HCT116 (cell line): Measurements from ENCODE around the gene UCKL1. TPM values are rescaled to one million over a fixed set of nuclear protein-coding genes. Genes with fewer than 3 reads are reported as not detected.

Source experiments
- ATAC-seq: fragments of 200-7000 bp; cut with Tn5 transposase; 2 replicates; pipeline ENCODE4 v1.9.1; 2020; ENCODE audit warnings: mild to moderate bottlenecking, moderate library complexity
- BruUV-seq: library from RNA; stranded (reverse); fragments of 400-500 nt; replicated peaks from 2 replicates; lab custom pipeline; 2021; lab: Mats Ljungman, UMichigan
- CTCF ChIA-PET: fragments of 300-600 bp; sonication (Branson Sonifier 250); formaldehyde crosslinking; loops from one replicate; lab custom pipeline; 2021; ENCODE audit warnings: antibody characterized with exemption; lab: Charles Lee
- POLR2A ChIA-PET: fragments of 300-600, 350-600 bp; sonication (Branson Sonifier 250); formaldehyde crosslinking; loops from one replicate; lab custom pipeline; 2021; ENCODE audit warnings: antibody characterized with exemption; lab: Charles Lee
- RAD21 ChIA-PET, 2 experiments: fragments of 300-600 bp; sonication (Branson Sonifier 250); formaldehyde crosslinking; loops; one replicate each; lab custom pipeline; 2023; ENCODE audit warnings: low total read pairs in 2 of 2; ENCODE audit not compliant: uncharacterized antibody in 2 of 2, unreplicated experiment in 2 of 2, low non-redundant PET in 1 of 2; lab: Charles Lee
- DNase-seq: peaks from one replicate; pipeline ENCODE4 v3.0.0-alpha.2; 2010; ENCODE audit warnings: low read depth, low spot score
- H2AFZ ChIP-seq: fragments of 200-600 bp; shearing (Covaris generic), sonication (generic); 2 replicates; pipeline ENCODE4 v1.6.1; 2017; ENCODE audit warnings: low read depth, mixed run types, mixed read lengths, antibody characterized with exemption, low read length; ENCODE audit not compliant: poor library complexity, severe bottlenecking
- H3K27ac ChIP-seq: 2 replicates; pipeline ENCODE4 v1.5.1; 2012; ENCODE audit warnings: low read depth, low read length
- H3K27me3 ChIP-seq: fragments of 200-600 bp; sonication (generic); 2 replicates; pipeline ENCODE4 v1.6.1; 2016; ENCODE audit warnings: mixed run types, low read length, mixed read lengths; ENCODE audit not compliant: insufficient read depth
- H3K36me3 ChIP-seq, 2 experiments: fragments of 200-500 bp in 1 of 2; fragments of 200-600 bp in 1 of 2; sonication (Bioruptor generic) in 1 of 2; sonication (generic) in 1 of 2; 2 replicates each; pipeline versions ENCODE4 v1.5.1 to v1.6.1; 2014 to 2016; ENCODE audit warnings: low read length in 2 of 2, inconsistent platforms in 1 of 2, mixed read lengths in 1 of 2, mixed run types in 1 of 2; ENCODE audit not compliant: insufficient read depth in 2 of 2, control insufficient read depth in 1 of 2
- H3K4me1 ChIP-seq, 2 experiments: fragments of 200-600 bp in 1 of 2; sonication (generic) in 1 of 2; 2 replicates each; pipeline versions ENCODE4 v1.5.1 to v1.6.1; 2012 to 2017; ENCODE audit warnings: low read length in 2 of 2, inconsistent platforms in 1 of 2, mild to moderate bottlenecking in 1 of 2, mixed read lengths in 1 of 2, mixed run types in 1 of 2, moderate library complexity in 1 of 2; ENCODE audit not compliant: insufficient read depth in 2 of 2, control insufficient read depth in 1 of 2
- H3K4me2 ChIP-seq: fragments of 200-600 bp; sonication (generic); 2 replicates; pipeline ENCODE4 v1.6.1; 2017; ENCODE audit warnings: mixed run types, low read length, mixed read lengths
- H3K4me3 ChIP-seq, 2 experiments: fragments of 200-600 bp in 1 of 2; sonication (generic) in 1 of 2; replicated peaks in 1 of 2; 2 replicates each; pipeline ENCODE4 v1.5.1; 2011 to 2016; ENCODE audit warnings: low read length in 2 of 2, control low read depth in 1 of 2, low read depth in 1 of 2, mild to moderate bottlenecking in 1 of 2, mixed read lengths in 1 of 2, mixed run types in 1 of 2
- H3K79me2 ChIP-seq: fragments of 200-600 bp; sonication (generic); 2 replicates; pipeline ENCODE4 v1.6.1; 2017; ENCODE audit warnings: mild to moderate bottlenecking, mixed run types, low read length, moderate library complexity, mixed read lengths; ENCODE audit not compliant: insufficient read depth
- H3K9ac ChIP-seq: fragments of 200-600 bp; sonication (generic); 2 replicates; pipeline ENCODE4 v1.6.1; 2016; ENCODE audit warnings: low read length, mixed read lengths
- H3K9me2 ChIP-seq: fragments of 200-600 bp; sonication (generic), shearing (Covaris generic); 2 replicates; pipeline ENCODE4 v1.6.1; 2017; ENCODE audit warnings: mixed run types, mild to moderate bottlenecking, moderate library complexity; ENCODE audit not compliant: insufficient read depth
- H3K9me3 ChIP-seq, 2 experiments: fragments of 200-500 bp in 1 of 2; fragments of 200-600 bp in 1 of 2; sonication (Bioruptor generic) in 1 of 2; sonication (generic) in 1 of 2; 2 replicates each; pipeline ENCODE4 v1.6.1; 2014 to 2017; ENCODE audit warnings: low read length in 2 of 2, mixed read lengths in 2 of 2, inconsistent platforms in 1 of 2, low read depth in 1 of 2, mild to moderate bottlenecking in 1 of 2, mixed run types in 1 of 2, moderate library complexity in 1 of 2; ENCODE audit not compliant: control insufficient read depth in 1 of 2, insufficient read depth in 1 of 2
- H4K20me1 ChIP-seq: fragments of 200-600 bp; sonication (generic), shearing (Covaris generic); 2 replicates; pipeline ENCODE4 v1.6.1; 2017; ENCODE audit warnings: mixed run types, mild to moderate bottlenecking, moderate library complexity; ENCODE audit not compliant: insufficient read depth
- CBX3 ChIP-seq: IDR thresholded peaks from 2 replicates; pipeline ENCODE4 v1.6.1; 2012; ENCODE audit warnings: low read depth
- CEBPB ChIP-seq: IDR thresholded peaks from 2 replicates; pipeline ENCODE4 v1.6.1; 2012; ENCODE audit warnings: low read depth
- EGR1 ChIP-seq: IDR thresholded peaks from 2 replicates; pipeline ENCODE4 v1.6.1; 2012; ENCODE audit warnings: low read depth
- ELF1 ChIP-seq: IDR thresholded peaks from 2 replicates; pipeline ENCODE4 v1.6.1; 2012; ENCODE audit warnings: low read depth, borderline replicate concordance
- EZH2 ChIP-seq: fragments of 200-600 bp; sonication (generic); IDR thresholded peaks from 2 replicates; pipeline ENCODE4 v1.6.1; 2017; ENCODE audit warnings: antibody characterized with exemption, mixed run types
- POLR2A ChIP-seq: IDR thresholded peaks from 2 replicates; pipeline ENCODE4 v1.7.0; 2011; ENCODE audit warnings: borderline replicate concordance; ENCODE audit not compliant: insufficient read depth, insufficient read length; ENCODE audit errors: extremely low read depth
- RAD21 ChIP-seq: IDR thresholded peaks from 2 replicates; pipeline ENCODE4 v1.6.1; 2012; ENCODE audit warnings: low read depth, mild to moderate bottlenecking
- SIN3A ChIP-seq: IDR thresholded peaks from 2 replicates; pipeline ENCODE4 v1.6.1; 2012; ENCODE audit warnings: low read depth
- SP1 ChIP-seq: IDR thresholded peaks from 2 replicates; pipeline ENCODE4 v1.6.1; 2012; ENCODE audit warnings: low read depth
- YY1 ChIP-seq: IDR thresholded peaks from 2 replicates; pipeline ENCODE4 v1.6.1; 2011; ENCODE audit warnings: low read length, low read depth, moderate library complexity, mild to moderate bottlenecking; ENCODE audit not compliant: insufficient replicate concordance; ENCODE audit errors: extremely low read depth
- ZFX ChIP-seq: fragments of 450-650 bp; IDR thresholded peaks from 2 replicates; pipeline ENCODE4 v1.6.1; 2017
- intact Hi-C: fragments of 100-400 bp; cut with micrococcal nuclease; formaldehyde crosslinking; loops from 2 replicates; pipeline ENCODE4 v1.10.0; 2022
- total RNA-seq: library from RNA; stranded (reverse); gene quantifications from one replicate; pipeline ENCODE4 v1.2.1, GENCODE V29; 2021; ENCODE audit not compliant: unreplicated experiment
- TF ChIP-seq, protein P1 (sequence below): IDR thresholded peaks from 2 replicates; pipeline ENCODE4 v1.6.1; 2012
- TF ChIP-seq, protein P2 (sequence below): IDR thresholded peaks from 2 replicates; pipeline ENCODE4 v1.6.1; 2011; ENCODE audit warnings: mild to moderate bottlenecking, low read length, moderate library complexity; ENCODE audit not compliant: insufficient replicate concordance; ENCODE audit errors: extremely low read depth
- TF ChIP-seq, protein P3 (sequence below): IDR thresholded peaks from 2 replicates; pipeline ENCODE4 v1.6.1; 2012
- TF ChIP-seq, protein P4 (sequence below), 3 experiments: fragments of 200-600 bp in 1 of 3; sonication (generic) in 1 of 3; IDR thresholded peaks in 2 of 3; conservative IDR thresholded peaks in 1 of 3; 2 replicates each; pipeline ENCODE4 v1.5.1; 2012 to 2017; ENCODE audit warnings: low read depth in 2 of 3, low read length in 2 of 3, antibody characterized with exemption in 1 of 3, borderline replicate concordance in 1 of 3, control low read depth in 1 of 3, mild to moderate bottlenecking in 1 of 3, mixed read lengths in 1 of 3, mixed run types in 1 of 3, moderate library complexity in 1 of 3; ENCODE audit not compliant: insufficient read depth in 1 of 3

UCKL1 gene
- total RNA-seq, 1 experiment from 2014 or later, result 54.2 TPM

DNA sequence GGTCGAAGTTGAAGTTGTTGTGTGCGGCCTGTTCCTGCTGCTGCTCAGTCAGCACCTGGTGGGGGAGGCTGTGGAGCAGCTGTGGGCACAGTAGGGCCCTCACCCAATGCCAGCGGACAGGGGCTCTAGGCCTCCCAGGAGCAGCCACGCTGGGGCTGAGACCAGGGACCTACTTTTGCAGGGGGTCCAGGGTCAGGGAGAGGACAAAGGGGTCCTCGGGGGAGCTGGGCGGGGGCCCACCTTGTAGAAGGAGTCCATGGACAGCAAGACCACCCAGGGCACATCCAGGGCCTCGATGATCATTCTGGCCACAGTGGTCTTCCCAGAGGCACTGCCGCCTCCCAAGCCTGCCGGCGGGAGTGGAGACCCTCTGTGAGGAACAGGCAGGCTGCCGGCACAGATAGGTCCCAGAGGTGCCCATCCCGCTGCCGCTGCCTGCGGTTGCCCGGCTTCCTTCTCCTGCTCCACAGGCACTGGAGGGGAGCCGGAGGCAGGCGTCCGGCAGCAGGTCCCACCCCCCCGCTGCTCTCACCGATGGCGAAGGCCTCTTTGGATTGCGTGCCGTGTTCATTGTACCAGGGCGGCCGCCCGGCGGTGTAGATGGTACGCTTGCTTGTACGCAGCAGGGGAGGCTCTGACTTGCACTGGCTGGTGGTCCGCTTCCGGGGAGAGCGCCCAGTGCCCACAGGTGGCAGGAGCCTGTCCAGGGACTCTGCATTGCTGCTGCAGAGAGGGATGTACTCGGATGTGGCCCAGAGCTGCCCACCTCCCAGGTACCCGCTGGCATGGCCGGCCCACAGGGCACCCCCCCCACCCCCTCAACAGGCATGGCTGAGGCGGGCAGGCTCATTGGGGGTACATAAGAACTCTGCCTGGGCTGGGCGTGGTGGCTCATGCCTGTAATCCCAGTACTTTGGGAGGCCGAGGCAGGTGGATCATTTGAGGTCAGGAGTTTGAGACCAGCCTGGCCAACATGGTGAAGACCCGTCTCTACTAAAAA is 10.0 kb downstream of the UCKL1 start (continued):
- TF ChIP-seq, protein P1, sequence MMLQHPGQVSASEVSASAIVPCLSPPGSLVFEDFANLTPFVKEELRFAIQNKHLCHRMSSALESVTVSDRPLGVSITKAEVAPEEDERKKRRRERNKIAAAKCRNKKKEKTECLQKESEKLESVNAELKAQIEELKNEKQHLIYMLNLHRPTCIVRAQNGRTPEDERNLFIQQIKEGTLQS, result no peak

DNA sequence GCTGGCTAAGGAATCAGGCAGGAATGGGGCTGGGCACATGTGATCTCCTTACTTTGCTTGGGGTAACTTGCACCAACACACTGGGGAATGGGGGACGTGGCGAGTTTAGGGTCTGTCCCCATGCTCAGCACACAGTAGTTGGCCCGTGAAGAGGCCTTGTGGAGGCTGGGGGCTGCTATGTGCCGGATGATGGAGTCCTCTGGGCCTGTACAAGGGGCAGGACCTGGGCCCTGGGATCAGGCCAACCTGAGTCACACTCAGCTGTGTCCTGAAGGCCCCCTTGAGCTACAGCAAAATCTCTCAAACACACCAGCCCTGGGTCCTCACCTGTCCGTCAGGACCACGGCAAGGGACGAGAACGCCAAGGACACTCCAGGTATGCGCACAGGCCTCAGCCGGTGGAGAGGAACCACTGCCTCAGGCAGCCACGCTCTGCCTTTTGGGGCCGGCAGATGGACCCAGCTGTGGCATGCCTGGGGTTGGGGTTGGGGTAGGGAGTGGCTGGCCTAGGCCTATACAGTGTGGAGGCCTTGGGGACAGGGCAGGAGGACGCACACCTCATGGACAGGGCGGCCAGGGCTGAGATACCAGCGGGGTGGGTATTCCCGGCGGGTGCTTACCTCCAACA is 11.1 kb downstream of the UCKL1 start:
- ChIA-PET CTCF (no interaction called here), POLR2A (no interaction called here), RAD21 (no interaction called here)
- intact Hi-C loops, result no loop called here
- Histone ChIP-seq H3K4me3 (no peak overlapping the region), H2AFZ (no peak overlapping the region), H3K9ac (no peak overlapping the region), H3K36me3 (peaks cover 16 to 38% of the 10 kb centered on the region in 2 experiments; a peak in 3 of 4 replicates), H3K27ac (no peak overlapping the region), H3K9me2 (no peaks in the 10 kb centered on the region), H3K4me1 (peaks cover 11 to 32% of the 10 kb centered on the region in 2 experiments; a peak in 3 of 4 replicates), H3K79me2 (peaks cover 51% of the 10 kb centered on the region), H4K20me1 (no peaks in the 10 kb centered on the region; the same call in 1 of the 2 replicates), H3K27me3 (no peaks in the 10 kb centered on the region), H3K4me2 (no peak overlapping the region), H3K9me3 (no peaks in the 10 kb centered on the region)
- BruUV-seq, result no TSS peak
- ATAC-seq (no peak), DNase-seq (no peak)
- TF ChIP-seq SP1 (no peak), CBX3 (no peak), ELF1 (no peak), ZFX (no peak), EZH2 (no peak), YY1 (no peak), SIN3A (no peak), CEBPB (no peak), POLR2A (no peak), EGR1 (no peak), RAD21 (no peak)
- TF ChIP-seq, protein P2, sequence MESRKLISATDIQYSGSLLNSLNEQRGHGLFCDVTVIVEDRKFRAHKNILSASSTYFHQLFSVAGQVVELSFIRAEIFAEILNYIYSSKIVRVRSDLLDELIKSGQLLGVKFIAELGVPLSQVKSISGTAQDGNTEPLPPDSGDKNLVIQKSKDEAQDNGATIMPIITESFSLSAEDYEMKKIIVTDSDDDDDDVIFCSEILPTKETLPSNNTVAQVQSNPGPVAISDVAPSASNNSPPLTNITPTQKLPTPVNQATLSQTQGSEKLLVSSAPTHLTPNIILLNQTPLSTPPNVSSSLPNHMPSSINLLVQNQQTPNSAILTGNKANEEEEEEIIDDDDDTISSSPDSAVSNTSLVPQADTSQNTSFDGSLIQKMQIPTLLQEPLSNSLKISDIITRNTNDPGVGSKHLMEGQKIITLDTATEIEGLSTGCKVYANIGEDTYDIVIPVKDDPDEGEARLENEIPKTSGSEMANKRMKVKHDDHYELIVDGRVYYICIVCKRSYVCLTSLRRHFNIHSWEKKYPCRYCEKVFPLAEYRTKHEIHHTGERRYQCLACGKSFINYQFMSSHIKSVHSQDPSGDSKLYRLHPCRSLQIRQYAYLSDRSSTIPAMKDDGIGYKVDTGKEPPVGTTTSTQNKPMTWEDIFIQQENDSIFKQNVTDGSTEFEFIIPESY, result no peak
- TF ChIP-seq, protein P3, sequence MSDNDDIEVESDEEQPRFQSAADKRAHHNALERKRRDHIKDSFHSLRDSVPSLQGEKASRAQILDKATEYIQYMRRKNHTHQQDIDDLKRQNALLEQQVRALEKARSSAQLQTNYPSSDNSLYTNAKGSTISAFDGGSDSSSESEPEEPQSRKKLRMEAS, result no peak
- TF ChIP-seq, protein P4, sequence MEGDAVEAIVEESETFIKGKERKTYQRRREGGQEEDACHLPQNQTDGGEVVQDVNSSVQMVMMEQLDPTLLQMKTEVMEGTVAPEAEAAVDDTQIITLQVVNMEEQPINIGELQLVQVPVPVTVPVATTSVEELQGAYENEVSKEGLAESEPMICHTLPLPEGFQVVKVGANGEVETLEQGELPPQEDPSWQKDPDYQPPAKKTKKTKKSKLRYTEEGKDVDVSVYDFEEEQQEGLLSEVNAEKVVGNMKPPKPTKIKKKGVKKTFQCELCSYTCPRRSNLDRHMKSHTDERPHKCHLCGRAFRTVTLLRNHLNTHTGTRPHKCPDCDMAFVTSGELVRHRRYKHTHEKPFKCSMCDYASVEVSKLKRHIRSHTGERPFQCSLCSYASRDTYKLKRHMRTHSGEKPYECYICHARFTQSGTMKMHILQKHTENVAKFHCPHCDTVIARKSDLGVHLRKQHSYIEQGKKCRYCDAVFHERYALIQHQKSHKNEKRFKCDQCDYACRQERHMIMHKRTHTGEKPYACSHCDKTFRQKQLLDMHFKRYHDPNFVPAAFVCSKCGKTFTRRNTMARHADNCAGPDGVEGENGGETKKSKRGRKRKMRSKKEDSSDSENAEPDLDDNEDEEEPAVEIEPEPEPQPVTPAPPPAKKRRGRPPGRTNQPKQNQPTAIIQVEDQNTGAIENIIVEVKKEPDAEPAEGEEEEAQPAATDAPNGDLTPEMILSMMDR (IDR thresholded peaks at IDR 0.05 in 2 of 3, conservative IDR thresholded peaks at IDR 0.05 in 1 of 3; ENCODE audit: borderline replicate concordance in 1 of 3, insufficient read depth in 1 of 3, low read depth in 2 of 3, low read length in 2 of 3), result no peak
